SK-N-SH (cell line): Measurements from ENCODE around the gene ZNHIT2. TPM values are rescaled to one million over a fixed set of nuclear protein-coding genes. Genes with fewer than 3 reads are reported as not detected.

Source experiments
- CTCF ChIA-PET: fragments of 300-600, 350-600 bp; formaldehyde crosslinking; extraction: SDS; loops from one replicate; lab custom pipeline; 2021; lab: Yijun Ruan, JAX
- POLR2A ChIA-PET: fragments of 350-600 bp; sonication (Branson Sonifier 250); formaldehyde crosslinking; extraction: SDS; loops from one replicate; lab custom pipeline; 2020; ENCODE audit warnings: antibody characterized with exemption, inconsistent platforms; lab: Yijun Ruan, JAX
- DNase-seq: peaks from one replicate; pipeline ENCODE4 v3.0.0; 2012
- H2AFZ ChIP-seq: fragments of 200-600 bp; sonication (generic); 2 replicates; pipeline ENCODE4 v1.8.1; 2016; ENCODE audit warnings: antibody characterized with exemption, mild to moderate bottlenecking, low read depth
- H3F3A ChIP-seq: fragments of 200-600 bp; sonication (generic); replicated peaks from 2 replicates; pipeline ENCODE3; 2016; ENCODE audit warnings: antibody characterized with exemption, mild to moderate bottlenecking; ENCODE audit not compliant: insufficient read depth
- H3K27ac ChIP-seq, 2 experiments: fragments of 200-500 bp in 1 of 2; fragments of 200-600 bp in 1 of 2; sonication (Bioruptor generic) in 1 of 2; sonication (generic), shearing (Covaris generic) in 1 of 2; 2 replicates each; pipeline versions ENCODE4 v1.5.1 to v1.6.1; 2014 to 2016; ENCODE audit warnings: low read depth in 2 of 2, inconsistent platforms in 1 of 2, low read length in 1 of 2, mild to moderate bottlenecking in 1 of 2, mixed read lengths in 1 of 2
- H3K27me3 ChIP-seq: fragments of 200-600 bp; sonication (generic), shearing (Covaris generic); 2 replicates; pipeline ENCODE4 v1.6.1; 2016; ENCODE audit warnings: mixed run types; ENCODE audit not compliant: insufficient read depth
- H3K36me3 ChIP-seq, 2 experiments: fragments of 200-500 bp in 1 of 2; fragments of 200-600 bp in 1 of 2; sonication (Bioruptor generic) in 1 of 2; sonication (generic) in 1 of 2; replicated peaks in 1 of 2; 2 replicates each; pipeline versions ENCODE3 to v1.5.1; 2014 to 2016; ENCODE audit warnings: low read length in 1 of 2, mild to moderate bottlenecking in 1 of 2; ENCODE audit not compliant: insufficient read depth in 2 of 2, control insufficient read depth in 1 of 2
- H3K4me1 ChIP-seq, 2 experiments: fragments of 200-500 bp in 1 of 2; fragments of 200-600 bp in 1 of 2; sonication (Bioruptor generic) in 1 of 2; sonication (generic), shearing (Covaris generic) in 1 of 2; 2 replicates each; pipeline versions ENCODE4 v1.5.1 to v1.6.1; 2014 to 2016; ENCODE audit warnings: low read depth in 1 of 2, low read length in 1 of 2, mixed run types in 1 of 2; ENCODE audit not compliant: insufficient read depth in 2 of 2, control insufficient read depth in 1 of 2
- H3K4me2 ChIP-seq: fragments of 200-600 bp; sonication (generic), shearing (Covaris generic); 2 replicates; pipeline ENCODE4 v1.6.1; 2017; ENCODE audit warnings: mixed run types
- H3K4me3 ChIP-seq, 2 experiments: fragments of 200-500 bp in 1 of 2; fragments of 200-600 bp in 1 of 2; sonication (Bioruptor generic) in 1 of 2; sonication (generic), shearing (Covaris generic) in 1 of 2; 2 replicates each; pipeline versions ENCODE4 v1.5.1 to v1.8.1; 2014 to 2016; ENCODE audit warnings: low read depth in 2 of 2, inconsistent platforms in 1 of 2, low read length in 1 of 2, mild to moderate bottlenecking in 1 of 2, mixed read lengths in 1 of 2, moderate library complexity in 1 of 2
- H3K79me2 ChIP-seq: fragments of 200-600 bp; sonication (generic); 2 replicates; pipeline ENCODE4 v1.8.1; 2017; ENCODE audit warnings: mild to moderate bottlenecking; ENCODE audit not compliant: insufficient read depth
- H3K9ac ChIP-seq: fragments of 200-600 bp; sonication (generic); 2 replicates; pipeline ENCODE4 v1.6.1; 2017; ENCODE audit warnings: mixed run types
- H3K9me2 ChIP-seq: fragments of 200-600 bp; sonication (generic); 2 replicates; pipeline ENCODE4 v1.6.1; 2017; ENCODE audit warnings: mixed run types
- H3K9me3 ChIP-seq: fragments of 200-600 bp; sonication (generic); 2 replicates; pipeline ENCODE4 v1.6.1; 2017; ENCODE audit warnings: mixed run types, mild to moderate bottlenecking, moderate library complexity
- H4K20me1 ChIP-seq: fragments of 200-600 bp; sonication (generic); 2 replicates; pipeline ENCODE4 v1.6.1; 2017; ENCODE audit warnings: mild to moderate bottlenecking, mixed run types; ENCODE audit not compliant: insufficient read depth
- EZH2phosphoT487 ChIP-seq: fragments of 200-600 bp; sonication (generic); IDR thresholded peaks from 2 replicates; pipeline ENCODE4 v1.6.1; 2017; ENCODE audit warnings: low read depth, mixed run types, mild to moderate bottlenecking, antibody characterized with exemption, moderate library complexity, borderline replicate concordance
- FOXM1 ChIP-seq: IDR thresholded peaks from 2 replicates; pipeline ENCODE4 v1.4.0; 2012; ENCODE audit warnings: low read depth, mild to moderate bottlenecking
- JUND ChIP-seq: IDR thresholded peaks from 2 replicates; pipeline ENCODE4 v1.4.0; 2012
- MXI1 ChIP-seq: IDR thresholded peaks from 2 replicates; pipeline ENCODE4 v1.6.1; 2012; ENCODE audit warnings: mild to moderate bottlenecking, low read depth, low read length, improper control_type of control experiment
- NFIC ChIP-seq: IDR thresholded peaks from 2 replicates; pipeline ENCODE4 v1.4.0; 2012; ENCODE audit warnings: borderline replicate concordance
- RFX5 ChIP-seq: IDR thresholded peaks from 2 replicates; pipeline ENCODE4 v1.6.1; 2012; ENCODE audit warnings: mild to moderate bottlenecking, improper control_type of control experiment, low read length
- SIN3A ChIP-seq: IDR thresholded peaks from 2 replicates; pipeline ENCODE4 v1.6.1; 2012; ENCODE audit warnings: low read depth, mild to moderate bottlenecking, low read length, moderate library complexity, borderline replicate concordance
- TAF1 ChIP-seq: IDR thresholded peaks from 2 replicates; pipeline ENCODE4 v1.6.1; 2012; ENCODE audit warnings: low read depth, mild to moderate bottlenecking, low read length, moderate library complexity, borderline replicate concordance
- TCF12 ChIP-seq: IDR thresholded peaks from 2 replicates; pipeline ENCODE4 v1.4.0; 2012
- YY1 ChIP-seq: IDR thresholded peaks from 2 replicates; pipeline ENCODE4 v1.4.0; 2012; ENCODE audit warnings: low read depth, mild to moderate bottlenecking
- WGBS: methylation state at CpG from one replicate; pipeline ENCODE4 v1.1.6; 2017; ENCODE audit warnings: low lambda C conversion rate; 5-methylcytosine and 5-hydroxymethylcytosine counted together
- polyA plus RNA-seq, 3 experiments: library from polyadenylated mRNA; depleted of rRNA; stranded (reverse); fragments of >200 nt; gene quantifications; 2 replicates each; pipeline ENCODE4 v1.2.3, GENCODE V29; 2012
- TF ChIP-seq, protein P1 (sequence below): IDR thresholded peaks from 2 replicates; pipeline ENCODE4; 2012
- TF ChIP-seq, protein P2 (sequence below): fragments of 200-600 bp; sonication (generic); IDR thresholded peaks from 2 replicates; pipeline ENCODE4 v1.6.1; 2017; ENCODE audit warnings: antibody characterized with exemption, mild to moderate bottlenecking, moderate library complexity
- TF ChIP-seq, protein P3 (sequence below): IDR thresholded peaks from 2 replicates; pipeline ENCODE4 v1.6.1; 2012; ENCODE audit warnings: mild to moderate bottlenecking, low read depth, low read length, moderate library complexity
- TF ChIP-seq, protein P4 (sequence below): IDR thresholded peaks from 2 replicates; pipeline ENCODE4 v1.4.0; 2012; ENCODE audit warnings: low read depth

Gene ZNHIT2
- polyA plus RNA-seq, 1 of the 3 experiments (the other 2 are of a cell fraction): 5.6 TPM

DNA sequence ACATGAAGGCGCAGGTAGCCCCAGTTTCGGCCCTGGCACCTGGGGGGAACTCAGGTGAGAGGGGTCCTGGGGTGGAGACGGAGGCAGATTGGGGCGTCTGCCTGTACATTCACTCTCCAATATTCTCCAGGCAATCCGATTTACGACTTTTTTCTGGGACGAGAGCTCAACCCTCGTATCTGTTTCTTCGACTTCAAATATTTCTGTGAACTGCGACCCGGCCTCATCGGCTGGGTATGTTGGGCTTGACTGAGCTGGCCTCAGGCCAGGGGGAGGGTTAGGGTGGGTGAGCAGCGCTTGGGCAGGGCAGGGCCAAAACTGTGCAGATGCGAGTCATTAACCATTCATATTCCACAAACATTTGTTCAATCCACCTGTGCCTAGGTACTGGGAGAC is 4.1 kb downstream of the ZNHIT2 start:
- Histone ChIP-seq H3K79me2 (peaks cover 20% of the 10 kb centered on the region), H3K27ac (peak overlapping the region in 1 of 2 experiments; percentile 89; a peak in 2 of 4 replicates), H3K4me2 (peak overlapping the region; percentile 93), H3K27me3 (no peaks in the 10 kb centered on the region), H3F3A (peaks cover 19% of the 10 kb centered on the region), H3K9ac (no peak overlapping the region), H3K9me2 (no peaks in the 10 kb centered on the region), H3K4me3 (peak overlapping the region; percentile 64 to 83), H2AFZ (no peak overlapping the region), H3K9me3 (no peaks in the 10 kb centered on the region), H4K20me1 (peaks cover 6% of the 10 kb centered on the region; the same call in 1 of the 2 replicates), H3K4me1 (peaks cover 14 to 54% of the 10 kb centered on the region in 2 experiments; a peak in 3 of 4 replicates), H3K36me3 (peaks cover 12 to 24% of the 10 kb centered on the region in 2 experiments)
- TF ChIP-seq, protein P1, sequence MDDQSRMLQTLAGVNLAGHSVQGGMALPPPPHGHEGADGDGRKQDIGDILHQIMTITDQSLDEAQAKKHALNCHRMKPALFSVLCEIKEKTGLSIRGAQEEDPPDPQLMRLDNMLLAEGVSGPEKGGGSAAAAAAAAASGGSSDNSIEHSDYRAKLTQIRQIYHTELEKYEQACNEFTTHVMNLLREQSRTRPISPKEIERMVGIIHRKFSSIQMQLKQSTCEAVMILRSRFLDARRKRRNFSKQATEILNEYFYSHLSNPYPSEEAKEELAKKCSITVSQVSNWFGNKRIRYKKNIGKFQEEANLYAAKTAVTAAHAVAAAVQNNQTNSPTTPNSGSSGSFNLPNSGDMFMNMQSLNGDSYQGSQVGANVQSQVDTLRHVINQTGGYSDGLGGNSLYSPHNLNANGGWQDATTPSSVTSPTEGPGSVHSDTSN: no peak; the same call in 1 of the 2 replicates
- TF ChIP-seq, protein P2, sequence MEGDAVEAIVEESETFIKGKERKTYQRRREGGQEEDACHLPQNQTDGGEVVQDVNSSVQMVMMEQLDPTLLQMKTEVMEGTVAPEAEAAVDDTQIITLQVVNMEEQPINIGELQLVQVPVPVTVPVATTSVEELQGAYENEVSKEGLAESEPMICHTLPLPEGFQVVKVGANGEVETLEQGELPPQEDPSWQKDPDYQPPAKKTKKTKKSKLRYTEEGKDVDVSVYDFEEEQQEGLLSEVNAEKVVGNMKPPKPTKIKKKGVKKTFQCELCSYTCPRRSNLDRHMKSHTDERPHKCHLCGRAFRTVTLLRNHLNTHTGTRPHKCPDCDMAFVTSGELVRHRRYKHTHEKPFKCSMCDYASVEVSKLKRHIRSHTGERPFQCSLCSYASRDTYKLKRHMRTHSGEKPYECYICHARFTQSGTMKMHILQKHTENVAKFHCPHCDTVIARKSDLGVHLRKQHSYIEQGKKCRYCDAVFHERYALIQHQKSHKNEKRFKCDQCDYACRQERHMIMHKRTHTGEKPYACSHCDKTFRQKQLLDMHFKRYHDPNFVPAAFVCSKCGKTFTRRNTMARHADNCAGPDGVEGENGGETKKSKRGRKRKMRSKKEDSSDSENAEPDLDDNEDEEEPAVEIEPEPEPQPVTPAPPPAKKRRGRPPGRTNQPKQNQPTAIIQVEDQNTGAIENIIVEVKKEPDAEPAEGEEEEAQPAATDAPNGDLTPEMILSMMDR: 0 out of 2 replicates have a peak, but pooled peaks have one; percentile 16
- peak; percentile 33; the same call in 1 of the 2 replicates for TF ChIP-seq NFIC
- CTCF ChIA-PET: interaction anchor here (0.6 to 6.1 kb wide), 24 partner anchors 8 to 800 kb away, joined by 3 to 150 read pairs (median 3); partner anchors contain the start of genes ARL2, CAPN1, FAU and MRPL49
- peak; percentile 63 for DNase-seq
- WGBS: 38% methylated on average over 14 of the region's 14 CpGs
- POLR2A ChIA-PET: interaction anchor here (1.4 to 4.1 kb wide), 5 partner anchors 9 to 99 kb away, joined by 5 to 27 read pairs (median 14); partner anchors contain the start of genes ARL2, FAU, MRPL49 and SYVN1

DNA sequence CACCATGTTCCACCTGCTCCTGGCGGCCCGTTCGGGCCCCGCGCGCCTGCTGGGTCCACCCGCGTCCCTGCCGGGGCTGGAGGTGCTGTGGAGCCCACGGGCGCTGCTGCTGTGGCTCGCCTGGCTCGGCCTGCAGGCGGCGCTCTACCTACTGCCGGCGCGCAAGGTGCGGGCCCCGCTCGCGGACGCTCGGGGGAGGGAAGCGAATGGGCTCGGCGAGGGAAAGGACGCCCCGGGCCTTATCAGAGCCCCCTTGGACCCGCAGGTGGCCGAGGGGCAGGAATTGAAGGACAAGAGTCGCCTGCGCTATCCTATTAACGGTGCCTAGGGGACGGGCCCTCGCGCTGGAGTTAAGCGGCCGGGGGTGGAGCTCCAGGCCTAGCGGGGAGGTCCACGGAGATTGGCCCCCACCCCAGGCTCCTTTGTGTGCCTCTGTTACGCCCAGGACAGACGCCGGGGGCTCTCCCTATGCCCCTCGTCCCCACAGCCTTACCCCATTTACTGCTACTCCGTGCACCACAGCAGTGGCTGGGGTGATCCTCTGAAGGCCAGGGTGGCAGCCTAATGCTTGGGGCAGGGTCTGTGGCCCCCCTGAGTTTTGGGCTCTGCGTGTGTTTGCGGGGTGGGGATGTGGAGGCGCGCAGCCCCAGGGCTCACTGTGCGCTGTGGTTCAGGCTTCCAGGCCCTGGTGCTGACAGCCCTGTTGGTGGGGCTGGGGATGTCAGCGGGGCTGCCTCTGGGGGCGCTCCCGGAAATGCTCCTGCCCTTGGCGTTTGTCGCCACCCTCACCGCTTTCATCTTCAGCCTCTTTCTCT is 4.7 kb downstream of the ZNHIT2 start:
- peak; percentile 85 for DNase-seq
- POLR2A ChIA-PET: interaction anchor here (0.7 to 4.1 kb wide), 9 partner anchors 9 to 189 kb away, joined by 3 to 27 read pairs (median 5); partner anchors contain the start of genes ARL2, FAU and MRPL49
- H3K79me2 ChIP-seq: peaks cover 20% of the 10 kb centered on the region
- H3F3A ChIP-seq: peaks cover 13% of the 10 kb centered on the region
- H2AFZ ChIP-seq: no peak overlapping the region
- no peak overlapping the region; the same call in 1 of the 2 replicates for H3K9ac ChIP-seq
- peak overlapping the region; percentile 64 to 83 for H3K4me3 ChIP-seq
- WGBS: 5% methylated on average over 27 of the region's 57 CpGs
- H3K4me1 ChIP-seq: peaks cover 14 to 52% of the 10 kb centered on the region in 2 experiments; a peak in 3 of 4 replicates
- H3K9me2 ChIP-seq: no peaks in the 10 kb centered on the region
- peak overlapping the region; percentile 93 for H3K4me2 ChIP-seq
- H3K9me3 ChIP-seq: no peaks in the 10 kb centered on the region
- peaks cover 6% of the 10 kb centered on the region; the same call in 1 of the 2 replicates for H4K20me1 ChIP-seq
- H3K36me3 ChIP-seq: peaks cover 7 to 28% of the 10 kb centered on the region in 2 experiments
- H3K27ac ChIP-seq: peak overlapping the region in 1 of 2 experiments; percentile 89; a peak in 2 of 4 replicates
- CTCF ChIA-PET: interaction anchor here (0.6 to 6.1 kb wide), 41 partner anchors 8 to 800 kb away, joined by 3 to 150 read pairs (median 3); partner anchors contain the start of genes ARL2, CAPN1, FAU and MRPL49
- H3K27me3 ChIP-seq: no peaks in the 10 kb centered on the region
- TF ChIP-seq FOXM1: no peak
- TF ChIP-seq, protein P3, sequence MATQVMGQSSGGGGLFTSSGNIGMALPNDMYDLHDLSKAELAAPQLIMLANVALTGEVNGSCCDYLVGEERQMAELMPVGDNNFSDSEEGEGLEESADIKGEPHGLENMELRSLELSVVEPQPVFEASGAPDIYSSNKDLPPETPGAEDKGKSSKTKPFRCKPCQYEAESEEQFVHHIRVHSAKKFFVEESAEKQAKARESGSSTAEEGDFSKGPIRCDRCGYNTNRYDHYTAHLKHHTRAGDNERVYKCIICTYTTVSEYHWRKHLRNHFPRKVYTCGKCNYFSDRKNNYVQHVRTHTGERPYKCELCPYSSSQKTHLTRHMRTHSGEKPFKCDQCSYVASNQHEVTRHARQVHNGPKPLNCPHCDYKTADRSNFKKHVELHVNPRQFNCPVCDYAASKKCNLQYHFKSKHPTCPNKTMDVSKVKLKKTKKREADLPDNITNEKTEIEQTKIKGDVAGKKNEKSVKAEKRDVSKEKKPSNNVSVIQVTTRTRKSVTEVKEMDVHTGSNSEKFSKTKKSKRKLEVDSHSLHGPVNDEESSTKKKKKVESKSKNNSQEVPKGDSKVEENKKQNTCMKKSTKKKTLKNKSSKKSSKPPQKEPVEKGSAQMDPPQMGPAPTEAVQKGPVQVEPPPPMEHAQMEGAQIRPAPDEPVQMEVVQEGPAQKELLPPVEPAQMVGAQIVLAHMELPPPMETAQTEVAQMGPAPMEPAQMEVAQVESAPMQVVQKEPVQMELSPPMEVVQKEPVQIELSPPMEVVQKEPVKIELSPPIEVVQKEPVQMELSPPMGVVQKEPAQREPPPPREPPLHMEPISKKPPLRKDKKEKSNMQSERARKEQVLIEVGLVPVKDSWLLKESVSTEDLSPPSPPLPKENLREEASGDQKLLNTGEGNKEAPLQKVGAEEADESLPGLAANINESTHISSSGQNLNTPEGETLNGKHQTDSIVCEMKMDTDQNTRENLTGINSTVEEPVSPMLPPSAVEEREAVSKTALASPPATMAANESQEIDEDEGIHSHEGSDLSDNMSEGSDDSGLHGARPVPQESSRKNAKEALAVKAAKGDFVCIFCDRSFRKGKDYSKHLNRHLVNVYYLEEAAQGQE: no peak
- TF ChIP-seq, protein P2: peak; percentile 80
- 0 out of 2 replicates have a peak, but pooled peaks have one; percentile 37 for TF ChIP-seq MXI1
- TF ChIP-seq TAF1: peak; percentile 20; the same call in 1 of the 2 replicates
- TF ChIP-seq YY1: no peak
- peak; percentile 68; the same call in 1 of the 2 replicates for TF ChIP-seq SIN3A
- no peak for TF ChIP-seq TCF12
- no peak for TF ChIP-seq JUND
- TF ChIP-seq RFX5: no peak
- TF ChIP-seq EZH2phosphoT487: no peak
- TF ChIP-seq, protein P4, sequence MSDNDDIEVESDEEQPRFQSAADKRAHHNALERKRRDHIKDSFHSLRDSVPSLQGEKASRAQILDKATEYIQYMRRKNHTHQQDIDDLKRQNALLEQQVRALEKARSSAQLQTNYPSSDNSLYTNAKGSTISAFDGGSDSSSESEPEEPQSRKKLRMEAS: peak; percentile 36
